GM12873 (cell line): ENCODE measurements around the gene RIN3.
A peak's percentile ranks its signal among the peaks of the same experiment; 100 is the strongest.

Experiments used
- TF ChIP-seq, protein P1 (sequence below): IDR thresholded peaks from 2 replicates; pipeline ENCODE4 v1.5.1; 2012; ENCODE audit warnings: low read depth, mild to moderate bottlenecking, moderate library complexity, low read length, control low read depth; ENCODE audit not compliant: insufficient read depth; ENCODE audit errors: missing control alignments

RIN3 gene

DNA sequence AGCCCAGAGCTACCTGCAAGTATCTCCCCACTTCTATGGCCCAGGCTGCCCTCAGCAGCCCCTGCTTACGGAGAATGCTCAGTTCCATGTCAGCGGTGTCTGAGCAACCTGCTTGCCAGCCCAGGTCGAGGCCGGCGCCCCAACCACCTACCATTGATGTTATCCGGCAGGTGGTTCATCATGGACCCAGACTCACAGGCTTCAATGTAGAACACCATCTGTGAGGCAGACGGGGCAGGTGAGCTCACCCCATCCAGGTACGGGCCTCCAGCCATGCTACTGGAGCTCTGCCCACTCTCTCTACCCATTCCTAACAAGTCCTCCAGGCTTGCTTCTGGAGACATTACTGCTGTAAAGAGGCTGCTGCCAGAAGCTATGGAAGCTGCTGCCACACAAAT, 199.1 kb downstream of the RIN3 start:
- TF ChIP-seq, protein P1, sequence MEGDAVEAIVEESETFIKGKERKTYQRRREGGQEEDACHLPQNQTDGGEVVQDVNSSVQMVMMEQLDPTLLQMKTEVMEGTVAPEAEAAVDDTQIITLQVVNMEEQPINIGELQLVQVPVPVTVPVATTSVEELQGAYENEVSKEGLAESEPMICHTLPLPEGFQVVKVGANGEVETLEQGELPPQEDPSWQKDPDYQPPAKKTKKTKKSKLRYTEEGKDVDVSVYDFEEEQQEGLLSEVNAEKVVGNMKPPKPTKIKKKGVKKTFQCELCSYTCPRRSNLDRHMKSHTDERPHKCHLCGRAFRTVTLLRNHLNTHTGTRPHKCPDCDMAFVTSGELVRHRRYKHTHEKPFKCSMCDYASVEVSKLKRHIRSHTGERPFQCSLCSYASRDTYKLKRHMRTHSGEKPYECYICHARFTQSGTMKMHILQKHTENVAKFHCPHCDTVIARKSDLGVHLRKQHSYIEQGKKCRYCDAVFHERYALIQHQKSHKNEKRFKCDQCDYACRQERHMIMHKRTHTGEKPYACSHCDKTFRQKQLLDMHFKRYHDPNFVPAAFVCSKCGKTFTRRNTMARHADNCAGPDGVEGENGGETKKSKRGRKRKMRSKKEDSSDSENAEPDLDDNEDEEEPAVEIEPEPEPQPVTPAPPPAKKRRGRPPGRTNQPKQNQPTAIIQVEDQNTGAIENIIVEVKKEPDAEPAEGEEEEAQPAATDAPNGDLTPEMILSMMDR: no peak

DNA sequence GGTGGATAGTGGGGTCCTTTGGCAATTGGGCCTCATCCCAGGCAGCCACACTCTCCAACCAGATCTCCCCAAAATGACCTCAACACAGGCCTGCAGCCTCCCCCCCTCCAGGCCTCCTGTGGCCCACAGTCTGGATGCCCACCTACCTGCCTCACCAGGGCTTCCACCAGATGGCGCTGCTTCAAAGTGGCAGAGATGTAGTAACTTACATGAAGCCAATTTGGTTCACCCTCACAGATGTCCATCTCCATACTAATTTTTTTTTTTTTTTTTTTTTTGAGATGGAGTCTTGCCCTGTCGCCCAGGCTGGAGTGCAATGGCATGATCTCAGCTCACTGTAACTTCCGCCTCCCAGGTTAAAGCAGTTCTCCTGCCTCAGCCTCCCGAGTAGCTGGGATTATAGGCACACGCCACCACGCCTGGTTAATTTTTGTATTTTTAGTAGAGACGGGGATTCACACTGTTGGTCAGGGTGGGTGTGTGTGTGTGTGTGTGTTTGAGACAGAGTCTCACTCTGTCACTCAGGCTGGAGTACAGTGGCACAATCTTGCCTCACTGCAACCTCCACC, 201.2 kb downstream of the RIN3 start:
- TF ChIP-seq, protein P1: peak; percentile 78

DNA sequence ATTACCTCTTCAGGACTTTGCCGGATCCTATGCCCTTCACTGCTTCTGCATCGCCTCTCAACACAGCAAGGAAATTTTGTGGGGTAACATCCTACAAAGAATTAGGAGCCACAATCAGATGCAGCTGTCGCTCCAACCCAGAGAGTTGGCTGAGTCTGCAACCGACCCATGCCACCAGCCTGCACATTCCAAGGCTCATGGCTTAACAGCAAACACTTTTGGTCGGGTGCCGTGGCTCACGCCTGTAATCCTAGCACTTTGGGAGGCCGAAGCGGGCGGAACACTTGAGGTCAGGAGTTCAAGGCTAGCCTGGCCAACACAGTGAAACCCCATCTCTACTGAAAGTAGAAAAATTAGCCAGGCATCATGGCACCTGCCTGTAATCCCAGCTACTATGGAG, 202.6 kb downstream of the RIN3 start:
- TF ChIP-seq, protein P1: no peak

DNA sequence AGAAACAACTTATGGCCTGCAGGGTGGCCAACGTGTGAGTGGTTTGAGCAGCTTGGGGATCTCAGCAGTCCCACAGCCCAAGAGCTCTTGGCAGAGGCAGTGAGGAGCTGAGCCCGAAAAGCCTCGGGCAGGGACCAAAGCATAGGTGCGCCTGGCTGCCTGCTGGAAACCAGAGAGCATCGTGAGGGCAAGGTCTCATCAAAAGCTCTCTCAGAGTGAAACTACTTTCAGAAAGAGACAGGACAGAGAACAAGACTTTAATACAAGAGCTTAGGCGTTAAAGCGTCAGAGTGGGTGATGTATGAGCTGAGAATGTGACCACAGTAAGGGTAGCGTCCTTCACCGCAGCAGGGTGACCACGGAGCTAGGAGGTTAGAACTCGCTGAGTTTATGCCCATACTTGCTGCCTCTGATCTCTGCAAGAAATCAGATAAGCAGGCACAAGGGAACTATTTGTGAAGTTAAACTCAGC, 204.0 kb downstream of the RIN3 start:
- TF ChIP-seq, protein P1: no peak

DNA sequence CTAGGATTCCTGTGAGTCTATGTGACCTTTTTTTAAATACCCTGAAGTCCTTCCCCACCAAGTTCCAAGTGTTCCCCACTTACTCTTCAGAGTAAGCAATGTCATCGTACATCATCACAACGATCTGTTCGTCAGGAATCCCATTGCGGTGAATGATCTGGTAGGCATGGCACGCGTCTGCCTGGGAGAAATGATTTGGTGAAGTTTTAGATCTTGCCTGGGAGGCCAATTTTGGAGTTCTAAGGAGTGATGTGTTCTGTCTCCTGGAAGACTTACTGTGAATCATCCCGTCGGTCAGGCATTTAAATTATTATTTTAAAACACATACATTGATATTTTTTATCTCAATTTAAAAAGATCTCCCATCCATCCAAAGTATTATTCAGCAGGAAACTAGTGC, 205.1 kb downstream of the RIN3 start:
- TF ChIP-seq, protein P1: no peak

DNA sequence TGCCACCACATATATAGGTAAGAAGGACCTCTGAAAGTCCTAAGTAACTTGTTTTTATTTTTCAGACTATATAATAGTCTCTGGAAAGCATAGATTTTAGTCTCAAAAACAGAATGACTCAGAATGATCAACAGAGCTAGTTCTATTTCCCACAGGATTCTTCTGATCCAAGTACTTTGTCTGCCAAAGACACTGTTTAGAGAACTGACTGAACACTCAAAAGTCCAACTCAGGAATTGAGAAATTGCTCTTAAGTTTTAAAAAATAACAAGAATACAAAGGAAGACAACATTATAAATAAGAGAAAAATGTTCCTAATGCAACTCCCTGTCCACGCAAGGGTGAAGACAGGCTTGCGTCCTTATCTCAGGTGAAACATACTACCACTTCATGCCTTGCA, 205.8 kb downstream of the RIN3 start:
- TF ChIP-seq, protein P1: no peak

DNA sequence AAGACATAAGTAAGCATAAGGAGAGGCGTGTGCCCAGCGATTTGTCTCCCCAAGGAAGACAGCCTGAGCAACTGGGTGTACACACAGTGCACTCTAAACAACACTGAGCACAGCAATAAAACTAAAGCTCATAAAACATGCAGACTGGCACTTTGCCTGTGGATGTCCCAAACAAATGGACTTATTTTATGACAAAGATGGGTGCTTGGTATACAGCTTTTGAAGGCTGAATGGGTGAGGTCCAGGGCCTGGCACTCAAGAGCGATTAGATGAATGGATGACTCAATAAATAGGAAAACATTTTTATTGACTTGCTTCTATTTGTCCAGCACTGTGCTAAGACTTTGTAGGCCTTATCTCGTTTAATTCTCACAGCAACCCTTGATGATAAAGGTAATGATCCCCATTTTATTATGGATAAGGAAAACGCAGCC, 206.3 kb downstream of the RIN3 start:
- TF ChIP-seq, protein P1: no peak
